Stimulated activated memory B cell treated with anti-CD40 and anti-IgM and Interleukin-4, amounts not matched to agents 10 μg/mL and 1 μg/mL and 100 μg/mL, for 72 hours (primary cell): ENCODE measurements around the gene ALG1.
A peak's percentile ranks its signal among the peaks of the same experiment; 100 is the strongest.
"Not testable (repeated sequence)": the region's sequence is repeated elsewhere in the genome, so short reads cannot be mapped to it uniquely, and the experiment has no call there.

Experiments
- ATAC-seq: fragments of 150-1000 bp; cut with Tn5 transposase; 2 replicates; pipeline ENCODE4 v1.10.0; 2021
- H3K27ac Mint-ChIP-seq: one replicate; pipeline ENCODE4 v1.8.0; 2022; ENCODE audit warnings: mild to moderate bottlenecking, mixed read lengths
- H3K27me3 Mint-ChIP-seq: one replicate; pipeline ENCODE4 v1.8.0; 2022; ENCODE audit warnings: mixed read lengths
- H3K36me3 Mint-ChIP-seq: one replicate; pipeline ENCODE4 v1.8.0; 2022; ENCODE audit warnings: mixed read lengths
- H3K4me1 Mint-ChIP-seq: one replicate; pipeline ENCODE4 v1.8.0; 2022; ENCODE audit warnings: mixed read lengths
- H3K4me3 Mint-ChIP-seq: one replicate; pipeline ENCODE4 v1.8.0; 2022; ENCODE audit warnings: mild to moderate bottlenecking, moderate library complexity, mixed read lengths
- H3K9me3 Mint-ChIP-seq: one replicate; pipeline ENCODE4 v1.8.0; 2022; ENCODE audit warnings: mixed read lengths

The ALG1 gene

DNA sequence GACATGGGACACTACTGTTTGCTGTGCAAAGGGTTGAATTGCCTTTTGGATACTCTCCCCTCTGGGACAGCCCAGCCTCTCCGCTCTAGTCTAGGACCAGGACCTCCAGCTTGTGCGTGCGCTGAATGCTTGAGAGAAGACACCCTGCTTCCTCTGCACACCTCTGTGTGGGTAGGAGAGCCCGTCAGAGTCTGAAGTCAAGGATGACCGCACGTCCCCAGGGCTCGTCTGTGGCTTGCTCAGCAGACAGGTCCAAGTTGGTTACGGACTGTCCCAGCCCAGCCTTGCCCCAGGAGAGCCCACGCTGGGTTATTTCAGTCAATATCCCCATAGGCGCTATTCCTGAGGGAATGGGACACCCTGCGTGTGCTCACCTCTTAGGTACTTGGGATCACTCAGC lies 9.6 kb upstream of the ALG1 start:
- H3K27ac Mint-ChIP-seq: peak overlapping the region; percentile 15
- H3K36me3 Mint-ChIP-seq: no peaks in the 10 kb centered on the region
- H3K4me1 Mint-ChIP-seq: peaks cover 19% of the 10 kb centered on the region
- peak; percentile 94 for ATAC-seq
- peaks cover 59% of the 10 kb centered on the region for H3K27me3 Mint-ChIP-seq
- H3K9me3 Mint-ChIP-seq: no peaks in the 10 kb centered on the region
- H3K4me3 Mint-ChIP-seq: peak overlapping the region; percentile 13

DNA sequence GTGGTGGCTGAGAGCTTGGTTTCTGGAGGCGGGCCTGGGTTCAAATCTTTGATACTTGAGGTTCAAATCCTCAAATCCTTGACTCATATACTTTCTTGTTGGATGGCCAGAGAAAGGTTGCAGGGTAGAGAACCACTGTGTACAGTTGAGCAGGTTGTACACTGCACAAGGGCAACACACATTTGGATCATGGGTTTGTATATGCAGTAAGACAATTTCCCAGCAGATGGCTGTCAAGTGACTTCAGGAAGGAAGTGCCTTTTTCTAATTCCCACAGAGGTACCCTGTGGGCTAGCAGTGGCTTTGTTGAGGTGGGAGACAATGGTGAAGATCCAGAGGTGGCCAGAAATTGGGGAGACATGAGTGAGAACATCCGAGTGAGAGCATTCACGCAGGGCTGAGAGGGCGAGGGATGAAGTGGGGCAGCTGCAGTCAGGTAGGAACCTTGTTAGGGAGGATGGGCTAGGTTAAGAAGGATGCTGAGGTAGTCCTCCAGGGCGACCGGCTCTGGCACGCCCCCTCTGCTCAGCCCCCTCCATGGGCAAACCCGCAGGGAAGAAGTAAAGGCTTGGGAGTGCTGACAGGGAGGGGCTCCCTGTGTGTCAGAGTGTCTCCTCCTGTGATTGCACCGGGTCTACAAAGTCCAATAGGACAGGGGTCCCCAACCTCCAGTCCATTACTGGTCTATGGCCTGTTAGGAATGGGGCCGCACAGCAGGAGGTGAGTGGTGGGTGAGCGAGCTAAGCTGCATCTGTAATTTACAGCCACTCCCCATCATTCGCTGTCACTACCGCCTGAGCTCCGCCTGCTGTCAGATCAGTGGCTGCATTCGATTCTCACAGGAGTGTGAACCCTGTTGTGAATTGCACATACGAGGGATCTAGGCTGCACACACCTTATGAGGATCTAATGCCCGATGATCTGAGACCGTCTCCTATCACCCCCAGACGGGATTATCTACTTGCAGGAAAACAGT lies 8.6 kb upstream of the ALG1 start:
- no peaks in the 10 kb centered on the region for H3K9me3 Mint-ChIP-seq
- no peaks in the 10 kb centered on the region for H3K36me3 Mint-ChIP-seq
- ATAC-seq: no peak
- no peak overlapping the region for H3K4me3 Mint-ChIP-seq
- H3K27ac Mint-ChIP-seq: peak overlapping the region; percentile 15
- peaks cover 53% of the 10 kb centered on the region for H3K27me3 Mint-ChIP-seq
- H3K4me1 Mint-ChIP-seq: peaks cover 27% of the 10 kb centered on the region

DNA sequence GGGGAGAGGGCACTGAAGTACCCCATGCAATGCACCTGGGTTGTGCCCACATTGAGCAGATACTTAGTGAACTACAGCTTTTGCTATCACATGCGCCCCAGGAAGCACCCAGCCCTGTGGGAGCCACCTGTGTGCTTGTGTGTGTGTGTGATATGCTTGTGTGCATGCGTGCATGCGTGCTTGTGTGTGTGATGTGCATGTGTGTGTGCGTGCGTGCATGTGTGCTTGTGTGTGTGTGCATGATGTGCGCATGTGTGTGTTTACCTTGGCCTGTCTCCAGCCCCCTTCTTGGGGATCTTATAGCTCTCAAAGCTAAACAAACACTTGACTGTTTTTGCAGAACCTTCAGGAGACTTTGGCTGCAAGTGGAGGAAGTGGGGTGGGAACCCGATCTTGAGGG lies 6.7 kb upstream of the ALG1 start:
- H3K27ac Mint-ChIP-seq: no peak overlapping the region

DNA sequence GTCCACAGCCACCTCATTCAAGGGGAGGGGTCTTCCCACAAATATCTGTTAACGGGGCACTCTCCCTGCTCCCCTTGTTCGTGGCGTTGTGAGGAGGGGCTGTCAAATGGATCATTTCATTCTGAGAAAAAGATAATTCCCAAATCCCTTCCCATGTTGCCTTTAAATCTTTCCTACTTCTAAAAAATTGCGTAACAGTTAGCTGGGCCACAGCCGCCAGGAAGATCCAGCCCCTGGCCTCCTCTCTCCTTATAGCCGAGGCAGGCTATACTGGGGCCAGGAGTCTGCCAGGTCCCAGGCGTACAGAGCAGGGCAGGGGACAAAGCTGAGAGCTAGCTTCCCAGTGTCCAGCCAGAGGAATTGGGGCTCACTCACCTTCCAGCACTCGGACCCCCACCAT lies 6.3 kb upstream of the ALG1 start:
- H3K9me3 Mint-ChIP-seq: no peaks in the 10 kb centered on the region
- no peak overlapping the region for H3K27ac Mint-ChIP-seq
- H3K27me3 Mint-ChIP-seq: peaks cover 38% of the 10 kb centered on the region
- no peak for ATAC-seq
- H3K4me3 Mint-ChIP-seq: no peak overlapping the region
- H3K36me3 Mint-ChIP-seq: no peaks in the 10 kb centered on the region
- H3K4me1 Mint-ChIP-seq: peaks cover 27% of the 10 kb centered on the region

More for the DNA sequence above, 6.7 kb upstream of the ALG1 start:
- Mint-ChIP-seq H3K27me3 (peaks cover 42% of the 10 kb centered on the region), H3K4me1 (peaks cover 27% of the 10 kb centered on the region), H3K36me3 (no peaks in the 10 kb centered on the region), H3K9me3 (no peaks in the 10 kb centered on the region), H3K4me3 (no peak overlapping the region)
- ATAC-seq: no peak

DNA sequence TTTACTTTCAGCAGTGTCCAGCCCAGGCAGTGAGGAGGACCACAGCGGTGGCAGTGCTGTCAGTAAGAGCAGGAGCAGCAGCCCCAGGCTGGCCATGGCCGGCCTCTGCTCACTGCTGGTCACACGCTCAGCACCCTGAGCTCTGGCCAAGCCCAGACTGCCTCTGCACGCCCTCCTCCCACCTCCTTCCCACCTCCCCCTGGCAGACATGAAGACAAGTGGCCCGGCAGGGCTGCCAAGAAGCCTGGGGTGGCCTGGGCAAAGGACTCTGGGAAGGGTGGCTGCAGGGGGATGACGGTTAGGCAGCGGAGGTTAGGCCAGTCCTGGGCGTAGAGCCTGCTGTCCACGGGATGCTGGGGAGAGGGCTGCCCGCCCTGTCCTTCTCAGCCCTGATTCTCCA lies 5.8 kb upstream of the ALG1 start, which contains the start of gene C16orf89:
TSS of gene C16orf89 (minus strand) at position 144 of the 400 bp plus-strand sequence. CDS start at position 96, 48 bp downstream.
- Mint-ChIP-seq H3K4me3 (no peak within 1 kb of the TSS), H3K27me3 (peaks cover 35% of the 10 kb centered on the region), H3K9me3 (no peaks in the 10 kb centered on the region), H3K27ac (no peak within 1 kb of the TSS), H3K4me1 (peaks cover 28% of the 10 kb centered on the region), H3K36me3 (no peaks in the 10 kb centered on the region)
- ATAC-seq: no peak

DNA sequence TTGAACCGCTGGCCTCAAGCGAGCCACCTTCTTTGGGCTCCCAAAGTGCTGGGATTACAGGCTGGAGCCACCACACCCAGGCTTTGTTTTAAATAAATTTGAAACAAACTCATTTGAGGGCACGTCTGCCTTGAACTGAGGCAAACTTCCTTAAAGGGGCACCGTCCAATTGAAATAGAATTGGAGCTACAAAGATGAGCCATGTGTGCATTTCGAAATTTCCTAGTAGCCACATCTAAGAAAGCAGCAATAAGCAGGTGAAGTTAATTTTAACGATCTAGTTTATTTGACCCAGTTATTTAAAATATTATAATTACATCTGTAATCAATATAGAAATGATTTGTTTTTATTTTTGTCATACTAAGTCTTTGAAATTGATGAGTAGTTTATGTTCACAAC lies 5.1 kb upstream of the ALG1 start:
- no peaks in the 10 kb centered on the region for H3K36me3 Mint-ChIP-seq
- no peak overlapping the region for H3K27ac Mint-ChIP-seq
- peaks cover 30% of the 10 kb centered on the region for H3K27me3 Mint-ChIP-seq
- no peak overlapping the region for H3K4me3 Mint-ChIP-seq
- no peaks in the 10 kb centered on the region for H3K9me3 Mint-ChIP-seq
- H3K4me1 Mint-ChIP-seq: peaks cover 33% of the 10 kb centered on the region
- no peak for ATAC-seq

DNA sequence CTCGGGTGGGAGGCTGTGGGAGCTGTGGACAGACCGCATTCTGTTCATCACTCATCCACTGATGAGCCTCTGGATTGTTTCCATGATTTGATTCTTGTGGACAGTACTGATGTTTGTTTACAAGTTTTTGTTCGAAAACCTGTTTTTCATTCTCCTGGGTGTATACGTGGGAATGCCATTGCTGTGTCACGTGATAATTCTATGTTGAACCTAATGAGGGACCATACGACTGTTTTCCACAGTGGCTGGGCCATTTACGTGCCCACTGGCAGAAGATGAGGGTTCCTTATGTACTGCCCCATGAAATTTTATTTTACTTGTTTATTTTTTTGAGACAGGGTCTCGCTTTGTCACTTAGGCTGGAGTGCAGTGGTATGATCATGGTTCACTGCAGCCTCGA lies 2.6 kb upstream of the ALG1 start:
- Mint-ChIP-seq H3K4me3 (no peak overlapping the region), H3K4me1 (peaks cover 34% of the 10 kb centered on the region), H3K9me3 (no peaks in the 10 kb centered on the region), H3K27ac (no peak overlapping the region), H3K36me3 (peaks cover 6% of the 10 kb centered on the region), H3K27me3 (peaks cover 9% of the 10 kb centered on the region)
- no peak for ATAC-seq

DNA sequence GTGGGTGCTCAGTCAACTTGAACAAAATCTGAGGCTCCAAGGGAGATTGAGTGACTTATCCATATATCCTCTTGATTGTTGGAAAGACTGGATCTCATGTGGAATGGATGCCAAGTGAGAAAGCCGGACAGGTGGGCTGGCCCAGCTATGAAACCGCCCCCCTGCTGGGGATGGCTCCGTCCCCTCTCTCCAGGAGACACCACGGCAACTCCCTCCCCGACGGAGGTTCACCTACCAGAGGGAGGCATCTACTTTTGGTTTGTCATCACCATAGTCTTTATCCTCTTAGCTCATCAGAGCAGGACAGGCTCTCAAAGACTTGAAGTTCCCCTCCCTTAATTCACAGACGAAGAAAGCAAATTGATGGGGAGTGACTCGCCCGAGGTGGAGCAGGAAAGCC lies 1.8 kb upstream of the ALG1 start:
- H3K27me3 Mint-ChIP-seq: peaks cover 1% of the 10 kb centered on the region

DNA sequence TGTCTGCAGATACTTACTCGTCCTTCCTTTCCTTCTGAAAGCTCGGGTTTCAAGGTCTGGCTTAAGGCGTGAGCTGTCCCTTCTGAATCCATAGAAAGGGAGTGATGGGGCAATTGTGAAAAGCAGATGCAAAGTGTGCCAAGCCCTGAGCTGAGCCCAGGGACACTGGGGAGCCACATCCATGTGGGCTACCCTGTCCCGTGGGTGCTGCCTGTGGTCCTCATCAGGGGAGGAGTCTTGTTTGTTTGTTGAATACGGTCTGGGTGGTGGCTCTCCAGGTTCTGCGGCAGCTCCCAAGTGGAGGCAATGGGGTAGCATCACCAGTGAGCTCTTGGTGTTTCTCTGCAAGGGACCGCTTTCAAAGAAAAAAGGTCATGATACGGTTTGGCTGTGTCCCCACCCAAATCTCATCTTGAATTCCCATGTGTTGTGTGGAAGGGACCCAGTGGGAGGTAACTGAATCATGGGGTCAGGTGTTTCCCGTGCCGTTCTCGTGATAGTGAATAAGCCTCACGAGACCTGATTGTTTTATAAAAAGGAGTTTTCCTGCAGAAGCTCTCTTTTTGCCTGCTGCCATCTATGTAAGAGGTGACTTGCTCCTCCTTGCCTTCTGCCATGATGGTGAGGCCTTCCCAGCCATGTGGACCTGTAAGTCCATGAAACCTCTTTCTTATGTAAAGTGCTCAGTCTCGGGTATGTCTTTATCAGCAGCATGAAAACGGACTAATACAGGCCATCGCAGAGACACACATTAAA lies 1.0 kb upstream of the ALG1 start:
- ATAC-seq: no peak
- H3K36me3 Mint-ChIP-seq: peaks cover 21% of the 10 kb centered on the region
- H3K27ac Mint-ChIP-seq: peak overlapping the region; percentile 98
- H3K4me1 Mint-ChIP-seq: peaks cover 40% of the 10 kb centered on the region
- H3K27me3 Mint-ChIP-seq: no peaks in the 10 kb centered on the region
- no peak overlapping the region for H3K4me3 Mint-ChIP-seq
- H3K9me3 Mint-ChIP-seq: no peaks in the 10 kb centered on the region

More for the DNA sequence above, 1.8 kb upstream of the ALG1 start:
- Mint-ChIP-seq H3K27ac (peak overlapping the region; percentile 98), H3K9me3 (no peaks in the 10 kb centered on the region), H3K4me1 (peaks cover 34% of the 10 kb centered on the region), H3K4me3 (no peak overlapping the region), H3K36me3 (peaks cover 13% of the 10 kb centered on the region)
- no peak for ATAC-seq

DNA sequence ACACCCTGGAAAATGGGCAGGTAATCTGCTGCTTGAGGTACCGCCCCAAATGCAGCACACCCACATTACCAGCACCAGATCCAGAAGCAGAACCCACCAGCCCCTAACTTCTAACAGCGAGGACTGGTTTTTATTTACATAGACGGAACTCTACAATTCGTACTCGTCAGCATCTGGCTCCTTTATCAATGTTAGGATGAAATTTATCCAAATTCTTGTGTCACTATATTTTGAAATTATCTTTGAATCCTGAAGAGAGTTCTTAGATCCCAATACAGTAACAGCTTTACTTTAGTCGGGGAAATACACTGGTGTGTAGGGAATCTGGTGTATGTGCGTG lies 332 bp upstream of the ALG1 start:
- ATAC-seq: no peak
- Mint-ChIP-seq H3K4me1 (peaks cover 40% of the 10 kb centered on the region), H3K27me3 (no peaks in the 10 kb centered on the region), H3K9me3 (no peaks in the 10 kb centered on the region), H3K27ac (peak overlapping the region; percentile 98), H3K36me3 (peaks cover 26% of the 10 kb centered on the region), H3K4me3 (peak overlapping the region; percentile 89)

DNA sequence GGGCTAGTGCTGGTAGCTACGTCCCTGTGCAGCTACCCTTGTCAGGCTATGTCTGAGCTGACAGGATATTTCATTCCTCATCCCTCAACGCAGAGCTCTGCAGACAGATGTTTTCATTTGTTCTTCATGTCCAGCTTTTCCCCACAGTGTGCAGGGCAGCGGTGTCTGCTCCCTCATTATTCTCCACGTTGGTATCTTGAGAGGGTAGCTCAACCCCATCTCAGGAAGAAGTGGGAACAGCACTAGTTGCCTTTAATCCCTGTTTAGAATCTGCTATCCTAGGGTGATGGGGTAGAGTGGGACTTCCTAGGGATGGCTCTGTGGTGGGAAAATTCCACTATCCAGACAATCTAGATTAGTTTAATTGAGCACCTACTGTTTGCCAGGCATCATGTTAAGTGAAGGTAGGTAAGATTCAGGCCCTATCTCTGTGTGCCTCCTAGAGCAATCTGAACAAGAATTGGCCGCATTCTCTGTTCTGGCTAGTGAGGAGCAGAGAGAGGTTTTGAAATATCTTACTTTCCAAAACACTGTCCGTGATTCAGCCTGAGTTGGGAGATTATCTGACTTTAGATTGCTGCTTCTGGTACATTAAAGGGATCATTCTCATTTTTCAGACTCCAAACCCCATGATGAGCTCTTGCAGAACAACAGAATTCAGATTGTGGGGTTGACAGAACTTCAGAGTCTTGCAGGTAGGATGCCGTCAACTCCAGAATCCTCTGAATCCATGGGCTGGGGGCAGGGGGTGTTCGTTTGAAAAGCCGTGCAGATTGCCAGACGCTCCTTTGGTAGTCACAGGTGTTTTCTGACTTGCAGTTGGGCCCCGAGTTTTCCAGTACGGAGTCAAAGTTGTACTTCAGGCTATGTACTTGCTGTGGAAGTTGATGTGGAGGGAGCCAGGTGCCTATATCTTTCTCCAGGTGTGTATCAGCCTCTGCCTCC lies 963 bp downstream of the ALG1 start:
- H3K4me1 Mint-ChIP-seq: peaks cover 36% of the 10 kb centered on the region
- no peaks in the 10 kb centered on the region for H3K9me3 Mint-ChIP-seq
- peak overlapping the region; percentile 89 for H3K4me3 Mint-ChIP-seq
- ATAC-seq: no peak
- peak overlapping the region; percentile 98 for H3K27ac Mint-ChIP-seq
- H3K36me3 Mint-ChIP-seq: peaks cover 32% of the 10 kb centered on the region
- H3K27me3 Mint-ChIP-seq: no peaks in the 10 kb centered on the region

DNA sequence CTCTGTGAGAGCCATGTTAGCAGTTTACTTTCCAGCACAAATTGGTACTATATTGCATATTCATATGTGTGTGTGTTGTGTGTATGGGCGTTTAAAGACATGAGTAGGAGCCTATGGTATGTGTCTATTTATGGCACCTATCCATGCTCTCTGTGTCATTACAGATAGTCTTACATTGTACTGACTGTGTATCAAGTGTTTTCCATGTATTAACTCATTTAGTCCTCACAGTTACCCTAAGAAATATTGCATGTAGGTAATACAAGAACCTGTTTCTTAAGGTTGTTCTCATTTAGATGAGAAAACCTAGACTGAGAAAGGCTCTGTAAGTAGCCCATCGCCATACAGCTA lies 1.6 kb downstream of the ALG1 start:
- Mint-ChIP-seq H3K36me3 (peaks cover 38% of the 10 kb centered on the region), H3K27ac (peak overlapping the region; percentile 98), H3K4me3 (peak overlapping the region; percentile 89), H3K4me1 (peaks cover 33% of the 10 kb centered on the region), H3K9me3 (no peaks in the 10 kb centered on the region), H3K27me3 (no peaks in the 10 kb centered on the region)
- ATAC-seq: no peak

DNA sequence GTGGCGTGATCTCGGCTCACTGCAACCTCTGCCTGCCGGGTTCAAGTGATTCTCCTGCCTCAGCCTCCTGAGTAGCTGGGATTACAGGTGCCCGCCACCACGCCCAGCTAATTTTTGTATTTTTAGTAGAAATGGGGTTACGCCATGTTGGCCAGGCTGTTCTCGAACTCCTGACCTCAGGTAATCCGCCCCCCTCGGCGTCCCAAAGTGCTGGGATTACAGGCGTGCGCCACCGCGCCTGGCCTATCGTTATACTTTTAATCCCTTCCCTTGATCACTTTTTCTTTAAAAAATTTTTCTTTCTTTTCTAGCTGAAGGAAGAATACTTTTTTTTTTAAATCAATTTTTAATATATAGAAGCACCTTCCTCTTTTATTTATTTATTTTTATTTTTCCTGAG lies 2.1 kb downstream of the ALG1 start:
- ATAC-seq, H3K27ac Mint-ChIP-seq, H3K27me3 Mint-ChIP-seq, H3K4me3 Mint-ChIP-seq, H3K9me3 Mint-ChIP-seq: not testable (repeated sequence)
- peaks cover 38% of the 10 kb centered on the region for H3K36me3 Mint-ChIP-seq
- peaks cover 33% of the 10 kb centered on the region for H3K4me1 Mint-ChIP-seq

DNA sequence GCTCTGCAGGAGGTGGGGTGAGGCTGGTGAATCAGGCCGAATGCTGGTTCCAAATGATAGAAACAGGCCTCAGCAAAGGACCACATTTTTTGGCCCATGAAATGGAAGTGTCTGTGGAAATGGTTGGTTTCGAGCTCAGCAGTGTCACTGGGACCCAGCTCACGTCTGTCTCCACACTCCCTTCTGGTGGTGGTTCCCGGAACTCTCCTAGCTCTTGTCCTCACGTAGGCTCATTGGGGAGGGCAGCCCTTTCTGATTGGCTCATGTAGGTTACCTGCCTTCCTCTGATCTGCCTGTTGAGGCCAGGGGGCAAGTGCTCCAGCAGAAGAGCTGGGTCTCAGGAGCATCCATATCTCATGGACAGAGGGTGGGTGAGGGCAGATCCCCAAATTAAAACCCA lies 4.0 kb downstream of the ALG1 start:
- Mint-ChIP-seq H3K9me3 (no peaks in the 10 kb centered on the region), H3K4me3 (no peak overlapping the region)

DNA sequence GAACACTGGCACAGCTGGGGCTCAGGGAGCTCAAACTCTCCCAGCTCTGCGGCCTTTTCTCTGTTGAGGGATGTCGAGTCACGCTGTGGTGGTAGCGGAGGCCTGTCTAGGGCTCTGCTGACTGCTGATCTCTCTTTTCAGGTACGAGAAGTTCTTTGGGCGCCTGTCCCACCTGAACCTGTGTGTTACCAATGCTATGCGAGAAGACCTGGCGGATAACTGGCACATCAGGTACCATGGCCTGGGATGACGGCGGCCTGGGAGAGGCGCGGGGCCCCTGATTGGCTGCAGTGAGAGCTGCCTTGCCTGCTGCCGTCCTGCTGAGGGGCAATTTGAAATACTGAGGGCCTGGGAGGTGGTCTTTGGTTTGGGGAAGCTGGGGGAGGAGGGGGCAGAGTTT lies 5.7 kb downstream of the ALG1 start:
- H3K4me1 Mint-ChIP-seq: peaks cover 17% of the 10 kb centered on the region
- H3K27me3 Mint-ChIP-seq: no peaks in the 10 kb centered on the region
- H3K9me3 Mint-ChIP-seq: no peaks in the 10 kb centered on the region
- no peak for ATAC-seq
- H3K36me3 Mint-ChIP-seq: peaks cover 44% of the 10 kb centered on the region
- no peak overlapping the region for H3K27ac Mint-ChIP-seq
- H3K4me3 Mint-ChIP-seq: no peak overlapping the region

More for the DNA sequence above, 4.0 kb downstream of the ALG1 start:
- Mint-ChIP-seq H3K4me1 (peaks cover 33% of the 10 kb centered on the region), H3K27ac (no peak overlapping the region), H3K27me3 (no peaks in the 10 kb centered on the region), H3K36me3 (peaks cover 44% of the 10 kb centered on the region)
- ATAC-seq: no peak
